Astrocyte (in vitro differentiated cells and primary cell): ENCODE measurements around the gene AIDA. TPM values are rescaled to one million over a fixed set of nuclear protein-coding genes. Genes with fewer than 3 reads are reported as not detected.

Source experiments
- DNase-seq: peaks from one replicate; pipeline ENCODE4 v3.0.0-alpha.2; 2010; ENCODE audit warnings: low read depth
- FAIRE-seq: peaks from 2 replicates; lab custom pipeline; 2011; peaks lifted over from hg19 to GRCh38; lab: Jason Lieb, UNC
- H2AFZ ChIP-seq: 2 replicates; pipeline ENCODE4 v1.6.0; 2012; ENCODE audit warnings: low read depth, low read length, inconsistent platforms
- H3K27ac ChIP-seq: 2 replicates; pipeline ENCODE4 v1.5.1; 2011; ENCODE audit warnings: low read depth, low read length, inconsistent platforms
- H3K27me3 ChIP-seq: 2 replicates; pipeline ENCODE4 v1.6.0; 2011; ENCODE audit warnings: low read length, inconsistent platforms; ENCODE audit not compliant: insufficient read depth
- H3K36me3 ChIP-seq: 2 replicates; pipeline ENCODE4 v1.5.1; 2011; ENCODE audit warnings: low read length, inconsistent platforms; ENCODE audit not compliant: insufficient read depth
- H3K4me1 ChIP-seq: 2 replicates; pipeline ENCODE4 v1.5.1; 2011; ENCODE audit warnings: low read length, inconsistent platforms; ENCODE audit not compliant: insufficient read depth
- H3K4me2 ChIP-seq: 2 replicates; pipeline ENCODE4 v1.6.0; 2012; ENCODE audit warnings: low read length, inconsistent platforms
- H3K4me3 ChIP-seq: 2 replicates; pipeline ENCODE4 v1.5.1; 2011; ENCODE audit warnings: low read depth, mild to moderate bottlenecking, low read length, inconsistent platforms; ENCODE audit not compliant: insufficient read depth
- H3K79me2 ChIP-seq: 2 replicates; pipeline ENCODE4 v1.6.0; 2012; ENCODE audit warnings: mild to moderate bottlenecking, low read length, inconsistent platforms; ENCODE audit not compliant: insufficient read depth
- H3K9ac ChIP-seq: 2 replicates; pipeline ENCODE4 v1.6.0; 2012; ENCODE audit warnings: mild to moderate bottlenecking, low read length, inconsistent platforms
- H3K9me3 ChIP-seq: 2 replicates; pipeline ENCODE4 v1.5.1; 2012; ENCODE audit warnings: low read depth, mild to moderate bottlenecking, low read length, inconsistent platforms; ENCODE audit not compliant: insufficient read depth
- H4K20me1 ChIP-seq: 2 replicates; pipeline ENCODE4 v1.6.0; 2012; ENCODE audit warnings: low read length, inconsistent platforms; ENCODE audit not compliant: insufficient read depth
- H3K27ac Mint-ChIP-seq: one replicate; pipeline ENCODE4 v1.8.0; 2021; ENCODE audit warnings: mild to moderate bottlenecking, mixed read lengths; ENCODE audit not compliant: unreplicated experiment
- H3K27me3 Mint-ChIP-seq: one replicate; pipeline ENCODE4 v1.8.0; 2021; ENCODE audit warnings: low read depth, mixed read lengths; ENCODE audit not compliant: unreplicated experiment
- H3K36me3 Mint-ChIP-seq: one replicate; pipeline ENCODE4 v1.8.0; 2021; ENCODE audit warnings: low read depth, mixed read lengths; ENCODE audit not compliant: unreplicated experiment
- H3K4me1 Mint-ChIP-seq: one replicate; pipeline ENCODE4 v1.8.0; 2021; ENCODE audit warnings: low read depth, mixed read lengths; ENCODE audit not compliant: unreplicated experiment
- H3K4me3 Mint-ChIP-seq: one replicate; pipeline ENCODE4 v1.8.0; 2021; ENCODE audit warnings: mild to moderate bottlenecking, moderate library complexity, mixed read lengths; ENCODE audit not compliant: unreplicated experiment
- H3K9me3 Mint-ChIP-seq: one replicate; pipeline ENCODE4 v1.8.0; 2021; ENCODE audit warnings: mild to moderate bottlenecking, mixed read lengths; ENCODE audit not compliant: unreplicated experiment
- EZH2 ChIP-seq: IDR thresholded peaks from 2 replicates; pipeline ENCODE4 v1.6.1; 2012; ENCODE audit warnings: mild to moderate bottlenecking, low read length, inconsistent platforms; ENCODE audit not compliant: insufficient read depth
- total RNA-seq: library from RNA; stranded (reverse); gene quantifications from 2 replicates; pipeline ENCODE4 v1.2.1, GENCODE V29; 2021
- TF ChIP-seq, protein P1 (sequence below): IDR thresholded peaks from 2 replicates; pipeline ENCODE4 v1.5.1; 2011; ENCODE audit warnings: low read depth, mild to moderate bottlenecking, inconsistent platforms, low read length, moderate library complexity; ENCODE audit not compliant: insufficient read depth

Gene AIDA
- total RNA-seq, 1 donor from 2014 or later, result 86.2 TPM

DNA sequence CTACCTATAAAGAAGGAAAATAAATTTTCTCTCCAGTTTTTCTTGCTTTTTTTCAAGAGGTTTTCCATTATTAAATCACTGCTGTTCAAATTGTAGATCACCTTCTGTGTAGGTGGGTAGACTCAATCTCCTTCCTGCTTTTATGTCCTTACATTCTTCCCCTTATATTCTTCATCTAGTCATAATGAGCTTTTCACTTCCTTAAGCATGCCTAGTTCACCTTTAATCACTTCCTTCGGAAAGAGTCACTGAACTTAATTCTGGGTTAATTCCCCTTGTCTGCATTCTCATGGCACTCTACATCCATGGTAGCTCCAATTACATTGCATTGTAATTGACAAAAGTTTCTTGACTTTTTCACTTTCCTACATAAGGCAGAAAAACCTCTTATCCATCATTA lies 18.6 kb upstream of the AIDA start:
- no peak overlapping the region for H3K27ac ChIP-seq
- H3K27me3 ChIP-seq, result no peaks in the 10 kb centered on the region
- no peak overlapping the region for H3K4me2 ChIP-seq
- H3K4me3 ChIP-seq, result no peak overlapping the region
- H3K79me2 ChIP-seq, result no peaks in the 10 kb centered on the region
- H3K9me3 Mint-ChIP-seq, result no peaks in the 10 kb centered on the region
- no peak overlapping the region for H3K9ac ChIP-seq
- H3K4me1 ChIP-seq, result no peaks in the 10 kb centered on the region
- no peaks in the 10 kb centered on the region for H4K20me1 ChIP-seq
- H3K36me3 Mint-ChIP-seq, result peaks cover 6% of the 10 kb centered on the region
- H3K4me1 Mint-ChIP-seq, result no peaks in the 10 kb centered on the region
- no peak for TF ChIP-seq EZH2
- TF ChIP-seq, protein P1, sequence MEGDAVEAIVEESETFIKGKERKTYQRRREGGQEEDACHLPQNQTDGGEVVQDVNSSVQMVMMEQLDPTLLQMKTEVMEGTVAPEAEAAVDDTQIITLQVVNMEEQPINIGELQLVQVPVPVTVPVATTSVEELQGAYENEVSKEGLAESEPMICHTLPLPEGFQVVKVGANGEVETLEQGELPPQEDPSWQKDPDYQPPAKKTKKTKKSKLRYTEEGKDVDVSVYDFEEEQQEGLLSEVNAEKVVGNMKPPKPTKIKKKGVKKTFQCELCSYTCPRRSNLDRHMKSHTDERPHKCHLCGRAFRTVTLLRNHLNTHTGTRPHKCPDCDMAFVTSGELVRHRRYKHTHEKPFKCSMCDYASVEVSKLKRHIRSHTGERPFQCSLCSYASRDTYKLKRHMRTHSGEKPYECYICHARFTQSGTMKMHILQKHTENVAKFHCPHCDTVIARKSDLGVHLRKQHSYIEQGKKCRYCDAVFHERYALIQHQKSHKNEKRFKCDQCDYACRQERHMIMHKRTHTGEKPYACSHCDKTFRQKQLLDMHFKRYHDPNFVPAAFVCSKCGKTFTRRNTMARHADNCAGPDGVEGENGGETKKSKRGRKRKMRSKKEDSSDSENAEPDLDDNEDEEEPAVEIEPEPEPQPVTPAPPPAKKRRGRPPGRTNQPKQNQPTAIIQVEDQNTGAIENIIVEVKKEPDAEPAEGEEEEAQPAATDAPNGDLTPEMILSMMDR, result no peak
- no peaks in the 10 kb centered on the region for H3K27me3 Mint-ChIP-seq
- FAIRE-seq (peak; percentile 26), DNase-seq (no peak)
- no peaks in the 10 kb centered on the region for H3K9me3 ChIP-seq
- no peak overlapping the region for H3K4me3 Mint-ChIP-seq
- H3K27ac Mint-ChIP-seq, result no peak overlapping the region
- no peak overlapping the region for H2AFZ ChIP-seq
- peaks cover 55% of the 10 kb centered on the region for H3K36me3 ChIP-seq

DNA sequence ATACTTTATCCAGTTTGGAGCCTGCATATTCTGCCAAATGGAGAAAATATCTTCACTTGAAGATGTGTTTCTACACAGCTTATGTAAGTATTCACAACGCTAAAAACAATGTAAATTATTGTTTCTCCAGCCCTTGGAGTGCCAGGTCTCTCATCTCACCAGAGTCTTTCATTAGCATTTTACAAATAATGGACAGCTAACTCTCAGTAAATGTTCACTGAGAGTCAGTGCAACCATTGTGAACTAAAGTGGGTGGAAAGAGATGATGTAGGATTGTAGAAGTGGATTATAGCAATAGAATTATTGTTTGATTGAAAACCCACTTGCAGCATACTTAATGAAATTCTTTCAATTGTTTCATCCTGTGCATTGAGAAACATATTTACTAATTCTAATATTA lies 16.5 kb upstream of the AIDA start:
- no peaks in the 10 kb centered on the region for H3K27me3 ChIP-seq
- no peak overlapping the region for H3K4me3 ChIP-seq
- H3K27ac Mint-ChIP-seq, result no peak overlapping the region
- no peaks in the 10 kb centered on the region for H3K79me2 ChIP-seq
- H3K4me3 Mint-ChIP-seq, result no peak overlapping the region
- H3K9me3 ChIP-seq, result no peaks in the 10 kb centered on the region
- no peaks in the 10 kb centered on the region for H3K4me1 Mint-ChIP-seq
- DNase-seq (no peak), FAIRE-seq (no peak)
- H3K9ac ChIP-seq, result no peak overlapping the region
- no peak for TF ChIP-seq EZH2
- TF ChIP-seq, protein P1, result no peak
- H3K36me3 Mint-ChIP-seq, result peaks cover 6% of the 10 kb centered on the region
- H3K4me1 ChIP-seq, result no peaks in the 10 kb centered on the region
- no peaks in the 10 kb centered on the region for H3K27me3 Mint-ChIP-seq
- no peaks in the 10 kb centered on the region for H3K9me3 Mint-ChIP-seq
- no peaks in the 10 kb centered on the region for H4K20me1 ChIP-seq
- H3K36me3 ChIP-seq, result peaks cover 59% of the 10 kb centered on the region
- no peak overlapping the region for H2AFZ ChIP-seq
- H3K27ac ChIP-seq, result no peak overlapping the region
- H3K4me2 ChIP-seq, result no peak overlapping the region

DNA sequence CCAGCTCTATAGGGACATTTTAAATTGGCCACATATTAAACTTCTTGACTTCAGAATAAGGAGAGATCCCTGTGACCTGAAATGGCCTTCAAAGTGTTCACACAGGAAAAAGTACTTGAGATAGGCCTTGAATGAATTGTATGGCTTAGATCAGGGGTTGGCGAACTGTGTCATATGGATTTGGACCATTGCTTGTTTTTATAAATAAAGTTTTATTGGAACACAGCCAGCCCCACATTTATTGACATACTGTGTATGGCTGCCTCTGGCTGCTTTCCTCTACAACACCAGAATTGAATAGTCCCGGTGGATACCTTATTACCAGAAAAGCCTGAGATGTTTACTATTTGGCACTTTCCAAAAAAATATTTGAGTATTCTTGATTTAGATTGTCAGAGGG lies 4.1 kb upstream of the AIDA start:
- H2AFZ ChIP-seq, result no peak overlapping the region
- Mint-ChIP-seq H3K4me1 (peaks cover 2% of the 10 kb centered on the region), H3K27me3 (no peaks in the 10 kb centered on the region), H3K4me3 (no peak overlapping the region), H3K27ac (no peak overlapping the region), H3K9me3 (no peaks in the 10 kb centered on the region), H3K36me3 (peaks cover 2% of the 10 kb centered on the region)
- H3K9me3 ChIP-seq, result no peaks in the 10 kb centered on the region
- no peak overlapping the region for H3K4me3 ChIP-seq
- no peak for FAIRE-seq
- H3K4me1 ChIP-seq, result peaks cover 3% of the 10 kb centered on the region
- H3K9ac ChIP-seq, result no peak overlapping the region
- H3K79me2 ChIP-seq, result peaks cover 25% of the 10 kb centered on the region
- TF ChIP-seq, protein P1, result no peak
- TF ChIP-seq EZH2, result no peak
- H3K4me2 ChIP-seq, result no peak overlapping the region
- H3K27ac ChIP-seq, result no peak overlapping the region
- no peak for DNase-seq
- H3K36me3 ChIP-seq, result peaks cover 28% of the 10 kb centered on the region
- H4K20me1 ChIP-seq, result no peaks in the 10 kb centered on the region
- no peaks in the 10 kb centered on the region for H3K27me3 ChIP-seq
